ENCODE measurements around the gene ZSCAN4. TPM values are rescaled to one million over a fixed set of nuclear protein-coding genes. Genes with fewer than 3 reads are reported as not detected.

Gene ZSCAN4
- total RNA-seq, 1 donor from 2014 or later: 1.2 TPM

GRCh38 chr19:57643734-57644133 is 25.0 kb upstream of the ZSCAN4 start:
- Mint-ChIP-seq H3K4me3 (ENCODE audit: unreplicated experiment) (no peak overlapping the region), H3K9me3 (ENCODE audit: unreplicated experiment) (peaks cover 24% of the 10 kb centered on the region), H3K4me1 (ENCODE audit: low read depth, unreplicated experiment) (peaks cover 2% of the 10 kb centered on the region), H3K27ac (ENCODE audit: unreplicated experiment) (no peak overlapping the region), H3K27me3 (ENCODE audit: low read depth, unreplicated experiment) (no peaks in the 10 kb centered on the region), H3K36me3 (ENCODE audit: low read depth, unreplicated experiment) (peaks cover 51% of the 10 kb centered on the region)
- no peaks in the 10 kb centered on the region for H3K79me2 ChIP-seq (ENCODE audit: insufficient read depth, low read length)
- no peak for TF ChIP-seq EZH2 (IDR thresholded peaks at IDR 0.05; ENCODE audit: insufficient read depth, low read length)
- TF ChIP-seq, protein P1, sequence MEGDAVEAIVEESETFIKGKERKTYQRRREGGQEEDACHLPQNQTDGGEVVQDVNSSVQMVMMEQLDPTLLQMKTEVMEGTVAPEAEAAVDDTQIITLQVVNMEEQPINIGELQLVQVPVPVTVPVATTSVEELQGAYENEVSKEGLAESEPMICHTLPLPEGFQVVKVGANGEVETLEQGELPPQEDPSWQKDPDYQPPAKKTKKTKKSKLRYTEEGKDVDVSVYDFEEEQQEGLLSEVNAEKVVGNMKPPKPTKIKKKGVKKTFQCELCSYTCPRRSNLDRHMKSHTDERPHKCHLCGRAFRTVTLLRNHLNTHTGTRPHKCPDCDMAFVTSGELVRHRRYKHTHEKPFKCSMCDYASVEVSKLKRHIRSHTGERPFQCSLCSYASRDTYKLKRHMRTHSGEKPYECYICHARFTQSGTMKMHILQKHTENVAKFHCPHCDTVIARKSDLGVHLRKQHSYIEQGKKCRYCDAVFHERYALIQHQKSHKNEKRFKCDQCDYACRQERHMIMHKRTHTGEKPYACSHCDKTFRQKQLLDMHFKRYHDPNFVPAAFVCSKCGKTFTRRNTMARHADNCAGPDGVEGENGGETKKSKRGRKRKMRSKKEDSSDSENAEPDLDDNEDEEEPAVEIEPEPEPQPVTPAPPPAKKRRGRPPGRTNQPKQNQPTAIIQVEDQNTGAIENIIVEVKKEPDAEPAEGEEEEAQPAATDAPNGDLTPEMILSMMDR (IDR thresholded peaks at IDR 0.05; ENCODE audit: insufficient read depth, low read depth, low read length): no peak
- H3K36me3 ChIP-seq (ENCODE audit: insufficient read depth, low read length): peaks cover 31% of the 10 kb centered on the region
- H3K4me3 ChIP-seq (ENCODE audit: insufficient read depth, low read depth, low read length): no peak overlapping the region
- no peaks in the 10 kb centered on the region for H4K20me1 ChIP-seq (ENCODE audit: insufficient read depth, low read length)
- no peaks in the 10 kb centered on the region for H3K27me3 ChIP-seq (ENCODE audit: insufficient read depth, low read length)
- DNase-seq (ENCODE audit: low read depth): no peak
- no peaks in the 10 kb centered on the region for H3K4me1 ChIP-seq (ENCODE audit: insufficient read depth, low read length)
- no peak overlapping the region for H2AFZ ChIP-seq (ENCODE audit: low read depth, low read length)
- H3K4me2 ChIP-seq (ENCODE audit: low read length): no peak overlapping the region
- peaks cover 38% of the 10 kb centered on the region for H3K9me3 ChIP-seq (ENCODE audit: insufficient read depth, low read depth, low read length)
- H3K9ac ChIP-seq (ENCODE audit: low read length): no peak overlapping the region
- FAIRE-seq: no peak
- no peak overlapping the region for H3K27ac ChIP-seq (ENCODE audit: low read depth, low read length)

- H3K9ac ChIP-seq (ENCODE audit: low read length): no peak overlapping the region
- H3K79me2 ChIP-seq (ENCODE audit: insufficient read depth, low read length): no peaks in the 10 kb centered on the region
- Mint-ChIP-seq H3K27me3 (ENCODE audit: low read depth, unreplicated experiment) (no peaks in the 10 kb centered on the region), H3K36me3 (ENCODE audit: low read depth, unreplicated experiment) (peaks cover 11% of the 10 kb centered on the region), H3K4me3 (ENCODE audit: unreplicated experiment) (no peak overlapping the region), H3K9me3 (ENCODE audit: unreplicated experiment) (peaks cover 8% of the 10 kb centered on the region), H3K27ac (ENCODE audit: unreplicated experiment) (no peak overlapping the region), H3K4me1 (ENCODE audit: low read depth, unreplicated experiment) (peaks cover 19% of the 10 kb centered on the region)
- FAIRE-seq (no peak), DNase-seq (ENCODE audit: low read depth) (no peak)
- no peak overlapping the region for H3K27ac ChIP-seq (ENCODE audit: low read depth, low read length)
- H4K20me1 ChIP-seq (ENCODE audit: insufficient read depth, low read length): no peaks in the 10 kb centered on the region
- H3K36me3 ChIP-seq (ENCODE audit: insufficient read depth, low read length): no peaks in the 10 kb centered on the region
- H3K4me1 ChIP-seq (ENCODE audit: insufficient read depth, low read length): no peaks in the 10 kb centered on the region
- no peaks in the 10 kb centered on the region for H3K27me3 ChIP-seq (ENCODE audit: insufficient read depth, low read length)
- H3K9me3 ChIP-seq (ENCODE audit: insufficient read depth, low read depth, low read length): peaks cover 3% of the 10 kb centered on the region
- H2AFZ ChIP-seq (ENCODE audit: low read depth, low read length): no peak overlapping the region
- no peak overlapping the region for H3K4me2 ChIP-seq (ENCODE audit: low read length)
- TF ChIP-seq EZH2 (IDR thresholded peaks at IDR 0.05; ENCODE audit: insufficient read depth, low read length): no peak
- TF ChIP-seq, protein P1 (IDR thresholded peaks at IDR 0.05; ENCODE audit: insufficient read depth, low read depth, low read length): no peak
- no peak overlapping the region for H3K4me3 ChIP-seq (ENCODE audit: insufficient read depth, low read depth, low read length)
Measured at GRCh38 chr19:57648331-57649003, 20.3 kb upstream of the ZSCAN4 start.

DNA sequence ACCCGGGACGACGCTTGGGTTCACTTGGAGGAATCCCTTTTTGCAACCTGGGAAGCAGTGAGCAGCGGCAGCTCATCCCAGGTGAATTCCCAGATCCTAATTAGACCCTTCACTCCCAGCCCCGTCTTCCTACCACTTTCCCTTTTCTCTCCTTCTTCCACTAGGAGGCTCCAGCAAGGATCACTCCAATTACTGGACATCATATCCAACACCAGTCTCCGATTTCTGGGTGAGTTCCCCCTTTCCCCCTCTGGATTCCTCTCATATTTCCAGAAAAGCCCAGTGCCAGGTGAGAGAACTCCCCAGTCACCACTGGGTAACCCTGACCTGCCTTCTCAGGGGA is 17.1 kb upstream of the ZSCAN4 start:
- H3K36me3 ChIP-seq (ENCODE audit: insufficient read depth, low read length): no peaks in the 10 kb centered on the region
- no peak overlapping the region for H2AFZ ChIP-seq (ENCODE audit: low read depth, low read length)
- no peak overlapping the region for H3K27ac ChIP-seq (ENCODE audit: low read depth, low read length)
- H3K79me2 ChIP-seq (ENCODE audit: insufficient read depth, low read length): no peaks in the 10 kb centered on the region
- DNase-seq (ENCODE audit: low read depth) (no peak), FAIRE-seq (no peak)
- H3K4me1 ChIP-seq (ENCODE audit: insufficient read depth, low read length): no peaks in the 10 kb centered on the region
- Mint-ChIP-seq H3K27me3 (ENCODE audit: low read depth, unreplicated experiment) (peaks cover 9% of the 10 kb centered on the region), H3K27ac (ENCODE audit: unreplicated experiment) (peak overlapping the region; percentile 75), H3K36me3 (ENCODE audit: low read depth, unreplicated experiment) (peaks cover 21% of the 10 kb centered on the region), H3K4me3 (ENCODE audit: unreplicated experiment) (peak overlapping the region; percentile 75), H3K9me3 (ENCODE audit: unreplicated experiment) (peaks cover 25% of the 10 kb centered on the region), H3K4me1 (ENCODE audit: low read depth, unreplicated experiment) (peaks cover 32% of the 10 kb centered on the region)
- H3K4me3 ChIP-seq (ENCODE audit: insufficient read depth, low read depth, low read length): no peak overlapping the region
- no peaks in the 10 kb centered on the region for H4K20me1 ChIP-seq (ENCODE audit: insufficient read depth, low read length)
- H3K9me3 ChIP-seq (ENCODE audit: insufficient read depth, low read depth, low read length): peaks cover 6% of the 10 kb centered on the region
- no peaks in the 10 kb centered on the region for H3K27me3 ChIP-seq (ENCODE audit: insufficient read depth, low read length)
- no peak overlapping the region for H3K4me2 ChIP-seq (ENCODE audit: low read length)
- TF ChIP-seq, protein P1 (IDR thresholded peaks at IDR 0.05; ENCODE audit: insufficient read depth, low read depth, low read length): no peak
- TF ChIP-seq EZH2 (IDR thresholded peaks at IDR 0.05; ENCODE audit: insufficient read depth, low read length): no peak
- H3K9ac ChIP-seq (ENCODE audit: low read length): no peak overlapping the region
